ENCODE measurements around the gene INHBE. TPM values are rescaled to one million over a fixed set of nuclear protein-coding genes. Genes with fewer than 3 reads are reported as not detected.

The INHBE gene
- total and polyA plus RNA-seq, 2 of the 8 experiments (the other 6 are each of a cell fraction or from before 2014, with no cell fraction given): 10.2 to 18.8 TPM

DNA sequence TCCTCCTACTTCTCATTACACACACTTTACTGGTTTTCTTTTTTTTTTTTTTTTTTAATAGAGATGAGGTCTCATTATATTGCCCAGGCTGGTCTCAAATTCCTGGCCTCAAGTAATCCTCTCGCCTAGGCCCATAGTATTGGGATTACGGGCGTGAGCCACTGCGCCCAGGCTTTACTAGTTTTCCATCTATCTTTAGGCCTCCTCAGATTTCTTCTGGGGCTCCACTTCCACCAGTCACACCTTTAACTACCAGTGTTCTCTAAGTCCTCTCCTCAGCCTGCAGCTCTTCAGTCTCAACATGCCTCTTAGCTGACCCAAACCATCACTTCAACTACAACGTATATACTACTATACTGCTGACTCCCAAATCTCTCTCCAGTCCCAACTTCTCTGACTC, 34.6 kb upstream of the INHBE start:
- no peak overlapping the region for H3K18ac ChIP-seq (ENCODE audit: extremely low read depth, low read length)
- no peak overlapping the region for H2AFZ ChIP-seq (ENCODE audit: low read length)
- no peaks in the 10 kb centered on the region; a peak in 1 of 7 replicates for H3K4me1 ChIP-seq (replicated peaks in 1 of 4; ENCODE audit: control insufficient read depth in 3 of 4, insufficient read depth in 4 of 4, low read length in 3 of 4)
- no peak overlapping the region for H4K8ac ChIP-seq (ENCODE audit: extremely low read depth, insufficient read depth, low read length)
- POLR2A ChIA-PET (ENCODE audit: partially characterized antibody): interaction anchor here (1.8 to 2.1 kb wide), 3 partner anchors 9 to 35 kb away, joined by 4 to 9 read pairs (median 7); partner anchors contain the start of gene INHBE
- H2BK120ac ChIP-seq (replicated peaks; ENCODE audit: low read depth, low read length): no peak overlapping the region
- no peak overlapping the region for H3K4ac ChIP-seq (replicated peaks; ENCODE audit: insufficient read length, low read depth, low read length)
- H3K23me2 ChIP-seq (ENCODE audit: low read depth, low read length): no peaks in the 10 kb centered on the region
- no peak overlapping the region for H2BK5ac ChIP-seq (ENCODE audit: low read depth, low read length)
- no peaks in the 10 kb centered on the region for H3K9me3 ChIP-seq (ENCODE audit: insufficient read depth in 2 of 2, low read depth in 1 of 2, low read length in 1 of 2)
- H4K5ac ChIP-seq (ENCODE audit: insufficient read length, low read depth, low read length): no peak overlapping the region
- DNase-seq (ENCODE audit: low read depth in 1 of 2, low spot score in 2 of 2) (no peak), FAIRE-seq (no peak)
- H3K79me2 ChIP-seq (ENCODE audit: control insufficient read depth in 1 of 2, insufficient read depth in 2 of 2, low read length in 2 of 2): 0 out of 4 replicates have a peak, but pooled peaks cover 0 to 2% of the 10 kb centered on the region in 2 experiments
- no peak overlapping the region for H2BK12ac ChIP-seq (ENCODE audit: low read depth, low read length)
- no peak overlapping the region for H3K4me2 ChIP-seq (ENCODE audit: insufficient read depth in 1 of 2, low read depth in 2 of 2, low read length in 2 of 2)
- H2AK5ac ChIP-seq (ENCODE audit: low read depth, low read length): no peak overlapping the region
- peaks cover 0 to 8% of the 10 kb centered on the region in 2 experiments for H4K20me1 ChIP-seq (replicated peaks in 1 of 2; ENCODE audit: control insufficient read depth in 1 of 2, insufficient read depth in 2 of 2, low read length in 2 of 2)
- H3K79me1 ChIP-seq (ENCODE audit: low read depth, low read length): peaks cover 2% of the 10 kb centered on the region
- H3K27me3 ChIP-seq (replicated peaks in 1 of 4; ENCODE audit: control insufficient read depth in 3 of 4, extremely low read depth in 1 of 4, insufficient read depth in 3 of 4, low read length in 3 of 4): no peaks in the 10 kb centered on the region
- no peak overlapping the region for H3K4me3 ChIP-seq (ENCODE audit: extremely low read depth in 1 of 4, insufficient read depth in 2 of 4, low read depth in 3 of 4, low read length in 4 of 4)
- no peak overlapping the region for H3K23ac ChIP-seq (ENCODE audit: insufficient read length)
- H2BK15ac ChIP-seq (ENCODE audit: low read length): no peak overlapping the region
- WGBS, 2 experiments (ENCODE audit: extremely low coverage in 1 of 2, insufficient coverage in 1 of 2, insufficient read length in 1 of 2, insufficient replicate concordance in 2 of 2, low coverage in 1 of 2, low lambda C conversion rate in 2 of 2, missing lambda C conversion rate in 1 of 2): 91% methylated on average over 5 of the region's 5 CpGs; no CpG with 5 or more reads in 1 of the 2 experiments
- CTCF ChIA-PET (ENCODE audit: partially characterized antibody): interaction anchor here (1.4 to 2.8 kb wide), 3 partner anchors 9 to 113 kb away, joined by 6 to 10 read pairs (median 8); no protein-coding TSS in a partner anchor
- no peak overlapping the region for H3K9ac ChIP-seq (replicated peaks in 1 of 4; ENCODE audit: extremely low read depth in 1 of 4, low read depth in 3 of 4, low read length in 3 of 4)
- TF ChIP-seq SRF (IDR thresholded peaks at IDR 0.05; ENCODE audit: low read depth, low read length) (no peak), SAP30 (IDR thresholded peaks at IDR 0.05; ENCODE audit: insufficient read depth, insufficient replicate concordance, low read length) (no peak), JUN (IDR thresholded peaks at IDR 0.05; ENCODE audit: low read depth, low read length) (no peak), CBX5 (IDR thresholded peaks at IDR 0.05; ENCODE audit: low read depth, low read length) (no peak), CHD1 (IDR thresholded peaks at IDR 0.05; ENCODE audit: low read depth, low read length) (no peak), GTF2F1 (IDR thresholded peaks at IDR 0.05; ENCODE audit: borderline replicate concordance, low read depth, low read length) (no peak), GABPA (IDR thresholded peaks at IDR 0.05; ENCODE audit: borderline replicate concordance, insufficient read depth, low read length) (no peak), RAD21 (IDR thresholded peaks at IDR 0.05 in 1 of 2, conservative IDR thresholded peaks at IDR 0.05 in 1 of 2; ENCODE audit: low read depth in 2 of 2, low read length in 2 of 2) (no peak), TBP (IDR thresholded peaks at IDR 0.05; ENCODE audit: low read depth, low read length) (no peak), FOSL1 (IDR thresholded peaks at IDR 0.05; ENCODE audit: insufficient read depth, low read depth, low read length) (no peak), HDAC6 (IDR thresholded peaks at IDR 0.05; ENCODE audit: low read depth, low read length) (no peak)
- TF ChIP-seq, protein P1, sequence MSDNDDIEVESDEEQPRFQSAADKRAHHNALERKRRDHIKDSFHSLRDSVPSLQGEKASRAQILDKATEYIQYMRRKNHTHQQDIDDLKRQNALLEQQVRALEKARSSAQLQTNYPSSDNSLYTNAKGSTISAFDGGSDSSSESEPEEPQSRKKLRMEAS (IDR thresholded peaks at IDR 0.05): no peak
- no peak overlapping the region for H3K14ac ChIP-seq (ENCODE audit: insufficient read length)
- H4K91ac ChIP-seq (replicated peaks; ENCODE audit: insufficient read length, low read length): no peak overlapping the region
- H3K27ac ChIP-seq (ENCODE audit: low read depth, low read length): no peak overlapping the region
- no peak overlapping the region for H2BK20ac ChIP-seq (ENCODE audit: low read length)
- peak overlapping the region; percentile 10 for H3K56ac ChIP-seq (replicated peaks; ENCODE audit: insufficient read length, low read depth, low read length)
- H3K36me3 ChIP-seq (ENCODE audit: control insufficient read depth in 2 of 4, insufficient read depth in 4 of 4, low read length in 3 of 4): no peaks in the 10 kb centered on the region
